ENCODE results near the gene NACA. TPM values are rescaled to one million over a fixed set of nuclear protein-coding genes. Genes with fewer than 3 reads are reported as not detected.
A peak's percentile ranks its signal among the peaks of the same experiment; 100 is the strongest.

The NACA gene
- total RNA-seq, 1 experiment from 2014 or later: 896 TPM

DNA sequence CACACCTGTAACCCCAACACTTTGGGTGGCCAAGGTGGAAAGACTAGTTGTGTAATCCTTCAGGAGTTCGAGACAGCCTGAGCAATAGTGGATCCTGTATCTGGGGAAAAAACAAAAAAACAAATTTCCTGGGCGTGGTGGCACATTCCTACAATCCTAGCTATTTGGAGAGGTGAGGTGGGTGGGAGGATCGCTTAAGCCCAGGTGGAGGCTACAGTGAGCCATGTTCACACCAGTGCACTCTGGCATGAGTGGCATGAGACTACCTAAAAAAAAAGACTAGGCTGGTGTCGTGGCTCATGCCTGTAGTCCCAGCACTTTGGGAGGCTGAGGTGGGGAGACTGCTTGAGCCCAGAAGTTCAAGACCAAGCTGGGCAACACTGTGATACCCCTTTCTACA lies 54.3 kb downstream of the NACA start:
- no peak for ATAC-seq

DNA sequence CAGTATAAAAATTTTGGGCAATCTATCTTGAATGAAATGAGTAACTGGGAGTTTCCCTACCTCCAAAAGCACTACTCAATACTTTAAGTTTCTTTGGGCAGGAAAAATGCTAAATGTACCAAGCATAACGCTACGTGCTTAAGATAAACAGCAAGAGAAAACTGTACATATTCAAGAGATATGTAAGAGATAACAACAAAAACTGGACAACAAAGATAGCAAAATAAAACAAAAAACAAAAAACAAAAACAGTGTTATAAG lies 57.0 kb downstream of the NACA start:
- H3K9ac ChIP-seq (ENCODE audit: low read length): no peak overlapping the region
- H3K4me1 ChIP-seq (ENCODE audit: control insufficient read depth in 1 of 2, insufficient read depth in 2 of 2, low read length in 2 of 2): peaks cover 11 to 44% of the 10 kb centered on the region in 2 experiments
- ATAC-seq (no peak), DNase-seq (ENCODE audit: low read depth, low spot score) (no peak)
- H3K27me3 ChIP-seq (ENCODE audit: insufficient read depth, low read length): no peaks in the 10 kb centered on the region
- CTCF ChIA-PET: interaction anchor here (1.5 kb wide), 1 partner anchor 31 kb away, joined by 4 read pairs; no protein-coding TSS in a partner anchor
- peaks cover 86% of the 10 kb centered on the region for H3K79me2 ChIP-seq (ENCODE audit: insufficient read depth, low read length)
- H3K36me3 ChIP-seq (ENCODE audit: control insufficient read depth in 1 of 2, insufficient read depth in 2 of 2, low read length in 2 of 2): peaks cover 57 to 83% of the 10 kb centered on the region in 2 experiments
- no TSS peak for BruUV-seq (replicated peaks)
- peaks cover 71% of the 10 kb centered on the region; the same call in 1 of the 2 replicates for H4K20me1 ChIP-seq (ENCODE audit: insufficient read depth)
- H3K9me3 ChIP-seq (ENCODE audit: control insufficient read depth in 1 of 2, insufficient read depth in 1 of 2, low read depth in 1 of 2, low read length in 2 of 2): no peaks in the 10 kb centered on the region
- H2AFZ ChIP-seq (ENCODE audit: low read depth, low read length, poor library complexity, severe bottlenecking): no peak overlapping the region
- RAD21 ChIA-PET (ENCODE audit: low non-redundant PET in 1 of 2, low total read pairs in 2 of 2, uncharacterized antibody in 2 of 2, unreplicated experiment in 2 of 2): no interaction called here
- H3K4me2 ChIP-seq (ENCODE audit: low read length): peak overlapping the region; percentile 40; the same call in 1 of the 2 replicates
- H3K4me3 ChIP-seq (replicated peaks in 1 of 2; ENCODE audit: low read depth in 1 of 2, low read length in 2 of 2): no peak overlapping the region
- intact Hi-C loops (cut with micrococcal nuclease): no loop called here
- POLR2A ChIA-PET: no interaction called here
- H3K27ac ChIP-seq (ENCODE audit: low read depth, low read length): peak overlapping the region; percentile 4; the same call in 1 of the 2 replicates
- no peaks in the 10 kb centered on the region for H3K9me2 ChIP-seq (ENCODE audit: insufficient read depth)
- no peak for TF ChIP-seq EZH2 (IDR thresholded peaks at IDR 0.05)
- TF ChIP-seq ZFX (IDR thresholded peaks at IDR 0.05): no peak
- TF ChIP-seq, protein P1, sequence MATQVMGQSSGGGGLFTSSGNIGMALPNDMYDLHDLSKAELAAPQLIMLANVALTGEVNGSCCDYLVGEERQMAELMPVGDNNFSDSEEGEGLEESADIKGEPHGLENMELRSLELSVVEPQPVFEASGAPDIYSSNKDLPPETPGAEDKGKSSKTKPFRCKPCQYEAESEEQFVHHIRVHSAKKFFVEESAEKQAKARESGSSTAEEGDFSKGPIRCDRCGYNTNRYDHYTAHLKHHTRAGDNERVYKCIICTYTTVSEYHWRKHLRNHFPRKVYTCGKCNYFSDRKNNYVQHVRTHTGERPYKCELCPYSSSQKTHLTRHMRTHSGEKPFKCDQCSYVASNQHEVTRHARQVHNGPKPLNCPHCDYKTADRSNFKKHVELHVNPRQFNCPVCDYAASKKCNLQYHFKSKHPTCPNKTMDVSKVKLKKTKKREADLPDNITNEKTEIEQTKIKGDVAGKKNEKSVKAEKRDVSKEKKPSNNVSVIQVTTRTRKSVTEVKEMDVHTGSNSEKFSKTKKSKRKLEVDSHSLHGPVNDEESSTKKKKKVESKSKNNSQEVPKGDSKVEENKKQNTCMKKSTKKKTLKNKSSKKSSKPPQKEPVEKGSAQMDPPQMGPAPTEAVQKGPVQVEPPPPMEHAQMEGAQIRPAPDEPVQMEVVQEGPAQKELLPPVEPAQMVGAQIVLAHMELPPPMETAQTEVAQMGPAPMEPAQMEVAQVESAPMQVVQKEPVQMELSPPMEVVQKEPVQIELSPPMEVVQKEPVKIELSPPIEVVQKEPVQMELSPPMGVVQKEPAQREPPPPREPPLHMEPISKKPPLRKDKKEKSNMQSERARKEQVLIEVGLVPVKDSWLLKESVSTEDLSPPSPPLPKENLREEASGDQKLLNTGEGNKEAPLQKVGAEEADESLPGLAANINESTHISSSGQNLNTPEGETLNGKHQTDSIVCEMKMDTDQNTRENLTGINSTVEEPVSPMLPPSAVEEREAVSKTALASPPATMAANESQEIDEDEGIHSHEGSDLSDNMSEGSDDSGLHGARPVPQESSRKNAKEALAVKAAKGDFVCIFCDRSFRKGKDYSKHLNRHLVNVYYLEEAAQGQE (IDR thresholded peaks at IDR 0.05; ENCODE audit: low read depth): no peak
- no peak for TF ChIP-seq SRF (IDR thresholded peaks at IDR 0.05; ENCODE audit: low read depth)
- no peak for TF ChIP-seq SP1 (IDR thresholded peaks at IDR 0.05; ENCODE audit: low read depth)
- TF ChIP-seq, protein P2, sequence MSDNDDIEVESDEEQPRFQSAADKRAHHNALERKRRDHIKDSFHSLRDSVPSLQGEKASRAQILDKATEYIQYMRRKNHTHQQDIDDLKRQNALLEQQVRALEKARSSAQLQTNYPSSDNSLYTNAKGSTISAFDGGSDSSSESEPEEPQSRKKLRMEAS (IDR thresholded peaks at IDR 0.05): no peak
- TF ChIP-seq JUND (IDR thresholded peaks at IDR 0.05): no peak
- TF ChIP-seq RAD21 (IDR thresholded peaks at IDR 0.05; ENCODE audit: low read depth): no peak

More for the DNA sequence above, 54.3 kb downstream of the NACA start:
- H2AFZ ChIP-seq (ENCODE audit: low read depth, low read length, poor library complexity, severe bottlenecking): no peak overlapping the region
- BruUV-seq (replicated peaks): no TSS peak
- intact Hi-C loops (cut with micrococcal nuclease): no loop called here
- H3K4me3 ChIP-seq (replicated peaks in 1 of 2; ENCODE audit: low read depth in 1 of 2, low read length in 2 of 2): no peak overlapping the region
- no peaks in the 10 kb centered on the region for H3K9me3 ChIP-seq (ENCODE audit: control insufficient read depth in 1 of 2, insufficient read depth in 1 of 2, low read depth in 1 of 2, low read length in 2 of 2)
- RAD21 ChIA-PET (ENCODE audit: low non-redundant PET in 1 of 2, low total read pairs in 2 of 2, uncharacterized antibody in 2 of 2, unreplicated experiment in 2 of 2): no interaction called here
- POLR2A ChIA-PET: interaction anchor here (0.9 to 1.2 kb wide), 4 partner anchors 13 to 55 kb away, joined by 3 to 6 read pairs (median 3); partner anchors contain the start of gene PTGES3
- no peak for TF ChIP-seq ZFX (IDR thresholded peaks at IDR 0.05)
- TF ChIP-seq POLR2AphosphoS5 (IDR thresholded peaks at IDR 0.05; ENCODE audit: low read depth, low read length): no peak
- TF ChIP-seq, protein P3, sequence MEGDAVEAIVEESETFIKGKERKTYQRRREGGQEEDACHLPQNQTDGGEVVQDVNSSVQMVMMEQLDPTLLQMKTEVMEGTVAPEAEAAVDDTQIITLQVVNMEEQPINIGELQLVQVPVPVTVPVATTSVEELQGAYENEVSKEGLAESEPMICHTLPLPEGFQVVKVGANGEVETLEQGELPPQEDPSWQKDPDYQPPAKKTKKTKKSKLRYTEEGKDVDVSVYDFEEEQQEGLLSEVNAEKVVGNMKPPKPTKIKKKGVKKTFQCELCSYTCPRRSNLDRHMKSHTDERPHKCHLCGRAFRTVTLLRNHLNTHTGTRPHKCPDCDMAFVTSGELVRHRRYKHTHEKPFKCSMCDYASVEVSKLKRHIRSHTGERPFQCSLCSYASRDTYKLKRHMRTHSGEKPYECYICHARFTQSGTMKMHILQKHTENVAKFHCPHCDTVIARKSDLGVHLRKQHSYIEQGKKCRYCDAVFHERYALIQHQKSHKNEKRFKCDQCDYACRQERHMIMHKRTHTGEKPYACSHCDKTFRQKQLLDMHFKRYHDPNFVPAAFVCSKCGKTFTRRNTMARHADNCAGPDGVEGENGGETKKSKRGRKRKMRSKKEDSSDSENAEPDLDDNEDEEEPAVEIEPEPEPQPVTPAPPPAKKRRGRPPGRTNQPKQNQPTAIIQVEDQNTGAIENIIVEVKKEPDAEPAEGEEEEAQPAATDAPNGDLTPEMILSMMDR (IDR thresholded peaks at IDR 0.05 in 2 of 3, conservative IDR thresholded peaks at IDR 0.05 in 1 of 3; ENCODE audit: borderline replicate concordance in 1 of 3, insufficient read depth in 1 of 3, low read depth in 2 of 3, low read length in 2 of 3): no peak
- TF ChIP-seq SIN3A (IDR thresholded peaks at IDR 0.05; ENCODE audit: low read depth): no peak
- TF ChIP-seq, protein P2 (IDR thresholded peaks at IDR 0.05): no peak
- H3K4me2 ChIP-seq (ENCODE audit: low read length): no peak overlapping the region
- H3K79me2 ChIP-seq (ENCODE audit: insufficient read depth, low read length): peaks cover 100% of the 10 kb centered on the region
- no peaks in the 10 kb centered on the region for H3K9me2 ChIP-seq (ENCODE audit: insufficient read depth)
- H3K27me3 ChIP-seq (ENCODE audit: insufficient read depth, low read length): no peaks in the 10 kb centered on the region
- no peak for DNase-seq (ENCODE audit: low read depth, low spot score)
- H3K36me3 ChIP-seq (ENCODE audit: control insufficient read depth in 1 of 2, insufficient read depth in 2 of 2, low read length in 2 of 2): peaks cover 45 to 65% of the 10 kb centered on the region in 2 experiments
- H3K4me1 ChIP-seq (ENCODE audit: control insufficient read depth in 1 of 2, insufficient read depth in 2 of 2, low read length in 2 of 2): peaks cover 11 to 51% of the 10 kb centered on the region in 2 experiments
- H3K27ac ChIP-seq (ENCODE audit: low read depth, low read length): no peak overlapping the region
- CTCF ChIA-PET: no interaction called here
- H4K20me1 ChIP-seq (ENCODE audit: insufficient read depth): peaks cover 65% of the 10 kb centered on the region; the same call in 1 of the 2 replicates
- H3K9ac ChIP-seq (ENCODE audit: low read length): no peak overlapping the region

All from HCT116 (cell line).